Measurements from ENCODE around the gene CDKAL1. TPM values are rescaled to one million over a fixed set of nuclear protein-coding genes. Genes with fewer than 3 reads are reported as not detected.

Gene CDKAL1
- total RNA-seq, 4 donors from 2014 or later: 15.2 to 17.9 (median 17.1) TPM

- TF ChIP-seq CTCF (IDR thresholded peaks at IDR 0.05; ENCODE audit: low read depth): no peak
Measured at GRCh38 chr6:20700375-20700774, 166.1 kb downstream of the CDKAL1 start.

GRCh38 chr6:20702366-20702765 is 168.1 kb downstream of the CDKAL1 start:
- no peak for TF ChIP-seq CTCF (IDR thresholded peaks at IDR 0.05; ENCODE audit: low read depth)

GRCh38 chr6:20703049-20703448 is 168.8 kb downstream of the CDKAL1 start:
- no peak for TF ChIP-seq CTCF (IDR thresholded peaks at IDR 0.05; ENCODE audit: low read depth)

GRCh38 chr6:20704325-20705025 is 170.2 kb downstream of the CDKAL1 start:
- no peak for TF ChIP-seq CTCF (IDR thresholded peaks at IDR 0.05; ENCODE audit: low read depth)

GRCh38 chr6:20705741-20706140 is 171.5 kb downstream of the CDKAL1 start:
- TF ChIP-seq CTCF (IDR thresholded peaks at IDR 0.05; ENCODE audit: low read depth): no peak

GRCh38 chr6:20706238-20706938 is 172.1 kb downstream of the CDKAL1 start:
- TF ChIP-seq CTCF (IDR thresholded peaks at IDR 0.05; ENCODE audit: low read depth): no peak

GRCh38 chr6:20706939-20707485 is 172.8 kb downstream of the CDKAL1 start:
- no peak for TF ChIP-seq CTCF (IDR thresholded peaks at IDR 0.05; ENCODE audit: low read depth)
